ENCODE results near the gene FAM222B.
"Not testable (repeated sequence)": the region's sequence is repeated elsewhere in the genome, so short reads cannot be mapped to it uniquely, and the experiment has no call there.

FAM222B gene

GRCh38 chr17:28744104-28744971 is 98.3 kb downstream of the FAM222B start:
- DNase-seq, result peak; percentile 77

GRCh38 chr17:28743243-28744103 is 99.1 kb downstream of the FAM222B start, which contains the start of gene TRAF4:
Gene TRAF4 (plus strand): TSS chr17:28744011. CDS start chr17:28744113, 102 bp downstream.
- DNase-seq, result peak; percentile 83

- no peak for DNase-seq
Measured at GRCh38 chr17:28741358-28742349, 100.9 kb downstream of the FAM222B start.

- DNase-seq, result no peak
Measured at GRCh38 chr17:28740406-28741357, 101.9 kb downstream of the FAM222B start.

GRCh38 chr17:28738680-28739384 is 103.8 kb downstream of the FAM222B start:
- peak; percentile 74 for DNase-seq

- no peak for DNase-seq
Measured at GRCh38 chr17:28737770-28738679, 104.6 kb downstream of the FAM222B start.

GRCh38 chr17:28737316-28737715 is 105.3 kb downstream of the FAM222B start:
- DNase-seq, result no peak

- DNase-seq, result not testable (repeated sequence)
Measured at GRCh38 chr17:28735913-28736769, 106.4 kb downstream of the FAM222B start.

- no peak for DNase-seq
Measured at GRCh38 chr17:28735242-28735722, 107.3 kb downstream of the FAM222B start.

- no peak for DNase-seq
Measured at GRCh38 chr17:28734712-28735241, 107.8 kb downstream of the FAM222B start.

- no peak for DNase-seq
Measured at GRCh38 chr17:28733346-28733745, 109.2 kb downstream of the FAM222B start.

GRCh38 chr17:28729950-28730330 is 112.7 kb downstream of the FAM222B start:
- DNase-seq, result no peak

- peak; percentile 98 for DNase-seq
Measured at GRCh38 chr17:28728364-28729200, 114.0 kb downstream of the FAM222B start, which contains the start of gene NEK8. Gene NEK8 (plus strand): TSS chr17:28728788. CDS start chr17:28728814, 26 bp downstream.

- DNase-seq, result peak; percentile 91
Measured at GRCh38 chr17:28726627-28727491, 115.7 kb downstream of the FAM222B start.

- peak; percentile 74 for DNase-seq
Measured at GRCh38 chr17:28726226-28726626, 116.4 kb downstream of the FAM222B start, which contains the start of gene TLCD1. Gene TLCD1 (minus strand): TSS chr17:28726233. CDS start chr17:28726097, 136 bp downstream.
